ENCODE measurements around the gene NCKAP5.

The NCKAP5 gene

GRCh38 chr2:132760971-132761370 lies 807.3 kb downstream of the NCKAP5 start:
- no peak for TF ChIP-seq CTCF (IDR thresholded peaks at IDR 0.05; ENCODE audit: insufficient read depth, low read length, poor library complexity, severe bottlenecking)
- Histone ChIP-seq H3K27me3 (replicated peaks; ENCODE audit: control insufficient read depth, insufficient read depth, low read length) (no peaks in the 10 kb centered on the region), H3K36me3 (ENCODE audit: control insufficient read depth, insufficient read depth, low read length) (no peaks in the 10 kb centered on the region), H3K4me3 (replicated peaks; ENCODE audit: low read depth, low read length) (no peak overlapping the region)
- DNase-seq (ENCODE audit: extremely low read depth, insufficient read length), result no peak

DNA sequence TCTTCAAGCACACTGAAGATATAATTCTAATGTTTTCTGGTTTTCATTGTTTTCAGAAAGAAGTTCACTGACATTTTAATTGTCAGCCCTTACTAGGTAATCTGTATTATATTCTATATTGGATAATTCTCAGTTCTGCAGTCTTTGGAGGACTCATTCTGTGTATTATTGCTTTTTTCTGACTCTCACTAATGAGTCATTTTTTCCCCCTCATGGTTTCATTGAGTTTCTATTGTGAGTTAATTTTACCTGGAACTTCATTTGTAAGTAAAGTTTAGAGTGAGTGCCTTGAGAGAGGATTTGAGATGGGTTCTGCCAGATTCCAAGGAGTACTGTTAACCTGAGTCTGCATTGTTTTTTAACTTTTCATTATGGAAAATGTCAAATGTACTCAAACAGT lies 807.9 kb downstream of the NCKAP5 start:
- no peak overlapping the region for H3K4me3 ChIP-seq (replicated peaks; ENCODE audit: low read depth, low read length)
- H3K36me3 ChIP-seq (ENCODE audit: control insufficient read depth, insufficient read depth, low read length), result no peaks in the 10 kb centered on the region
- no peak for TF ChIP-seq CTCF (IDR thresholded peaks at IDR 0.05; ENCODE audit: insufficient read depth, low read length, poor library complexity, severe bottlenecking)
- no peaks in the 10 kb centered on the region for H3K27me3 ChIP-seq (replicated peaks; ENCODE audit: control insufficient read depth, insufficient read depth, low read length)
- peak; percentile 12 for DNase-seq (ENCODE audit: extremely low read depth, insufficient read length)

DNA sequence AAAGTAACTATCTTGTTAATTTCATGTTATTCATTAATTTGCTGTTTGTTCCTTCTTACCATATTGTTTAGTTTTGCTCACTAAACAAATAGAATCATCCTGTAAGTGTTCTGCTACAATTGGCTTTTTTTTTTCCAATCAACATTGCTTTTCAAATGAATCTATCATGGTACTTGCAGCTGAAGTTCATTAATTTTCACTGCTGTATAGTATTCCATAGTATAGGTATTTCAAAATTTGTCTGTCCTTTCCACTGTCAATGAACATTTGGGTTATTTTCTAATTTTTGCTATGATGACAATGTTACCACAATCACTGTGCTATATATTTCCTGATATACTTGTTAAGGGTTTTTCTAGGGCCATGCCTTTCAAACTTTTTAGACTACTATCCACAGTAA lies 809.3 kb downstream of the NCKAP5 start:
- H3K27me3 ChIP-seq (replicated peaks; ENCODE audit: control insufficient read depth, insufficient read depth, low read length), result no peaks in the 10 kb centered on the region
- no peak for DNase-seq (ENCODE audit: extremely low read depth, insufficient read length)
- H3K4me3 ChIP-seq (replicated peaks; ENCODE audit: low read depth, low read length), result no peak overlapping the region
- TF ChIP-seq CTCF (IDR thresholded peaks at IDR 0.05; ENCODE audit: insufficient read depth, low read length, poor library complexity, severe bottlenecking), result no peak
- H3K36me3 ChIP-seq (ENCODE audit: control insufficient read depth, insufficient read depth, low read length), result no peaks in the 10 kb centered on the region

DNA sequence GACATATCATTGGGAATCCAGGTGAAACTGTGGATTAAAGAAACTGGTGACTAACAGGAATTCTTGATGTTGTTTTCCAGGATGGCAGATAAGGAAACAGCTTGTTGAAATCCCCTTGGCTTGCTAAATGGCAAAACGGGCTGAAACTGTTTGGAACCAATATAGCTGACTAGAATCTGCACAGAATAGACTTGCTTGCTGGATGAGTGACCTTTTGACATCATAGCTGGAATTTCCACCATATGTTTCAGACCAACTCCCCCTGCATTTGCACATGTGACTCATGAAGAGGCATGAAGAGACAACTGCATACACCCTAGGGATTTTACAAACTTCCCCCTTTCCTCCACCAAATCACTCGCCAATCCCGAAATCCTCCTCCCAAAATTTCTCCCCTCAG lies 810.6 kb downstream of the NCKAP5 start:
- Histone ChIP-seq H3K27me3 (replicated peaks; ENCODE audit: control insufficient read depth, insufficient read depth, low read length) (no peaks in the 10 kb centered on the region), H3K36me3 (ENCODE audit: control insufficient read depth, insufficient read depth, low read length) (no peaks in the 10 kb centered on the region), H3K4me3 (replicated peaks; ENCODE audit: low read depth, low read length) (no peak overlapping the region)
- no peak for DNase-seq (ENCODE audit: extremely low read depth, insufficient read length)
- no peak for TF ChIP-seq CTCF (IDR thresholded peaks at IDR 0.05; ENCODE audit: insufficient read depth, low read length, poor library complexity, severe bottlenecking)

DNA sequence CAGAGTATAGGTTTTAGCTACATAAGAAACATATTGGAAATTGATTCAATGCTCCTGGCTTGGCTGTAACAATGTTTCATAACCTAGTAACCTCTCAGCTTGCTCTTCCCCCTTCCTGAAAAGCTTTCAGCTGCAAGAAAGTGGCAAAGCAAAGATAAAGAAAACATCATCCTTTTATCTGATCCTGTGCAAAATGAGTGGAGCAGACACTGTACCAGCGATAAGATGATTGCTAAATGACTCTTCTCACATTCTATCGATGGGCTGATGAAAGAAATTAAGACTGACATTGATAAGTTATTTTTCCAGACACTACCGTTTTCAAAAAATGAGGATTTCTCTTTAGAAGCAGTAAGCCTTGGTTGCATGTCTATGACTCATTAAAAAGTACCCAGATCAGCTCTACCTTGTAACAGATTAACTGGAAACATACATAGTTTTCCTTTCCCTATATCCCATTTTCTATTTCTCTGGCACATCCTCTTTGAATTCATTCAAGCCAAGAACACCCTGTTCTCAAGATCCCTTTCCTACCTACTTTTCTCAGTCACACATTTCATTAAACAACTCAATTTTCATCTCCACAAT lies 811.2 kb downstream of the NCKAP5 start:
- no peak for TF ChIP-seq CTCF (IDR thresholded peaks at IDR 0.05; ENCODE audit: insufficient read depth, low read length, poor library complexity, severe bottlenecking)
- Histone ChIP-seq H3K27me3 (replicated peaks; ENCODE audit: control insufficient read depth, insufficient read depth, low read length) (no peaks in the 10 kb centered on the region), H3K36me3 (ENCODE audit: control insufficient read depth, insufficient read depth, low read length) (no peaks in the 10 kb centered on the region), H3K4me3 (replicated peaks; ENCODE audit: low read depth, low read length) (no peak overlapping the region)
- DNase-seq (ENCODE audit: extremely low read depth, insufficient read length), result no peak

Measured in GM06990 (cell line).